Parathyroid adenoma (tissue), 2 donors: ENCODE measurements around the gene COLEC12.
"Not testable (repeated sequence)": the region's sequence is repeated elsewhere in the genome, so short reads cannot be mapped to it uniquely, and the experiment has no call there.

Source experiments
- H2AFZ ChIP-seq: fragments of 300-600 bp; sonication (generic); one replicate; pipeline ENCODE4 v1.7.0; 2017; ENCODE audit warnings: antibody characterized with exemption, mild to moderate bottlenecking
- H3K27ac ChIP-seq: fragments of 300-600 bp; sonication (generic); one replicate; pipeline ENCODE4 v1.7.0; 2017
- H3K27me3 ChIP-seq: fragments of 300-600 bp; sonication (generic); one replicate; pipeline ENCODE4 v1.7.0; 2017; ENCODE audit warnings: low read length; ENCODE audit not compliant: control insufficient read depth, insufficient read depth
- H3K36me3 ChIP-seq: fragments of 300-600 bp; sonication (generic); one replicate; pipeline ENCODE4 v1.7.0; 2017; ENCODE audit warnings: low read length; ENCODE audit not compliant: control insufficient read depth, insufficient read depth
- H3K4me1 ChIP-seq: fragments of 300-600 bp; sonication (generic); one replicate; pipeline ENCODE4 v1.7.0; 2017; ENCODE audit warnings: control low read depth
- H3K4me2 ChIP-seq: fragments of 300-600 bp; sonication (generic); one replicate; pipeline ENCODE4 v1.7.0; 2017; ENCODE audit warnings: low read length
- H3K4me3 ChIP-seq: fragments of 300-600 bp; sonication (generic); one replicate; pipeline ENCODE4 v1.7.0; 2017; ENCODE audit warnings: low read depth, low read length
- H3K79me2 ChIP-seq: fragments of 300-600 bp; sonication (generic); one replicate; pipeline ENCODE4 v1.7.0; 2017; ENCODE audit warnings: control low read depth
- H3K9ac ChIP-seq: fragments of 300-600 bp; sonication (generic); one replicate; pipeline ENCODE4 v1.7.0; 2017; ENCODE audit warnings: mild to moderate bottlenecking
- H3K9me3 ChIP-seq: fragments of 300-600 bp; sonication (generic); one replicate; pipeline ENCODE4 v1.7.0; 2017; ENCODE audit warnings: low read length; ENCODE audit not compliant: control insufficient read depth
- CTCF ChIP-seq: fragments of 300-600 bp; sonication (generic); IDR thresholded peaks from one replicate; pipeline ENCODE4 v1.7.0; 2017; ENCODE audit warnings: antibody characterized with exemption, mild to moderate bottlenecking
- donor health status: primary hyperparathyroidism.

Gene COLEC12

GRCh38 chr18:407191-407590, 93.3 kb downstream of the COLEC12 start:
- no peak overlapping the region for H3K9ac ChIP-seq
- H3K27ac ChIP-seq: no peak overlapping the region
- H3K79me2 ChIP-seq: no peaks in the 10 kb centered on the region
- H3K36me3 ChIP-seq: no peaks in the 10 kb centered on the region
- no peaks in the 10 kb centered on the region for H3K4me1 ChIP-seq
- no peak overlapping the region for H3K4me3 ChIP-seq
- H3K9me3 ChIP-seq: no peaks in the 10 kb centered on the region
- no peak overlapping the region for H2AFZ ChIP-seq
- H3K4me2 ChIP-seq: no peak overlapping the region
- TF ChIP-seq CTCF: no peak
- H3K27me3 ChIP-seq: no peaks in the 10 kb centered on the region

GRCh38 chr18:406677-407076, 93.8 kb downstream of the COLEC12 start:
- Histone ChIP-seq H3K9ac (no peak overlapping the region), H3K79me2 (no peaks in the 10 kb centered on the region), H3K9me3 (no peaks in the 10 kb centered on the region), H3K27ac (no peak overlapping the region), H3K27me3 (no peaks in the 10 kb centered on the region), H3K4me1 (no peaks in the 10 kb centered on the region), H2AFZ (no peak overlapping the region), H3K36me3 (no peaks in the 10 kb centered on the region), H3K4me3 (no peak overlapping the region), H3K4me2 (no peak overlapping the region)
- no peak for TF ChIP-seq CTCF

GRCh38 chr18:405006-405405, 95.5 kb downstream of the COLEC12 start:
- H3K79me2 ChIP-seq, H2AFZ ChIP-seq, H3K4me3 ChIP-seq, H3K4me1 ChIP-seq, H3K9me3 ChIP-seq, H3K4me2 ChIP-seq, H3K9ac ChIP-seq, H3K27ac ChIP-seq, H3K36me3 ChIP-seq, H3K27me3 ChIP-seq: not testable (repeated sequence)

- Histone ChIP-seq H3K79me2 (no peaks in the 10 kb centered on the region), H3K4me2 (no peak overlapping the region), H3K9ac (no peak overlapping the region), H3K4me3 (no peak overlapping the region), H3K9me3 (no peaks in the 10 kb centered on the region), H3K27ac (no peak overlapping the region), H3K27me3 (no peaks in the 10 kb centered on the region), H3K36me3 (no peaks in the 10 kb centered on the region), H2AFZ (no peak overlapping the region), H3K4me1 (no peaks in the 10 kb centered on the region)
- no peak for TF ChIP-seq CTCF
These were observed 96.4 kb downstream of the COLEC12 start for GRCh38 chr18:404061-404636.

- H3K4me2 ChIP-seq: no peak overlapping the region
- H3K27ac ChIP-seq: no peak overlapping the region
- H3K9ac ChIP-seq: no peak overlapping the region
- no peak for TF ChIP-seq CTCF
- no peak overlapping the region for H3K4me3 ChIP-seq
- H3K79me2 ChIP-seq: no peaks in the 10 kb centered on the region
- no peaks in the 10 kb centered on the region for H3K4me1 ChIP-seq
- no peaks in the 10 kb centered on the region for H3K27me3 ChIP-seq
- no peaks in the 10 kb centered on the region for H3K36me3 ChIP-seq
- H3K9me3 ChIP-seq: no peaks in the 10 kb centered on the region
- no peak overlapping the region for H2AFZ ChIP-seq
These were observed 98.4 kb downstream of the COLEC12 start for GRCh38 chr18:402129-402528.
